Type B pancreatic cell (in vitro differentiated cells): ENCODE data around the gene CPNE4. TPM values are rescaled to one million over a fixed set of nuclear protein-coding genes. Genes with fewer than 3 reads are reported as not detected.

Experiments used
- DNase-seq: peaks from one replicate; pipeline ENCODE4 v3.0.0; 2021; ENCODE audit warnings: mixed read lengths; ENCODE audit not compliant: unreplicated experiment; ENCODE audit errors: extremely low spot score
- H3K27ac Mint-ChIP-seq: 2 replicates; pipeline ENCODE4 v1.8.0; 2021; ENCODE audit warnings: mild to moderate bottlenecking, mixed read lengths
- H3K27me3 Mint-ChIP-seq: 2 replicates; pipeline ENCODE4 v1.8.0; 2021; ENCODE audit warnings: mixed read lengths
- H3K36me3 Mint-ChIP-seq: 2 replicates; pipeline ENCODE4 v1.8.0; 2021; ENCODE audit warnings: mixed read lengths
- H3K4me1 Mint-ChIP-seq: one replicate; pipeline ENCODE4 v1.8.0; 2021; ENCODE audit warnings: mixed read lengths; ENCODE audit not compliant: unreplicated experiment
- H3K4me3 Mint-ChIP-seq: 2 replicates; pipeline ENCODE4 v1.8.0; 2021; ENCODE audit warnings: mild to moderate bottlenecking, mixed read lengths
- H3K9me3 Mint-ChIP-seq: 2 replicates; pipeline ENCODE4 v1.8.0; 2021; ENCODE audit warnings: mixed read lengths
- CTCF ChIP-seq: fragments of 200-600 bp; sonication (generic); conservative IDR thresholded peaks from 2 replicates; pipeline ENCODE4 v1.5.0; 2021; ENCODE audit warnings: antibody characterized with exemption, mild to moderate bottlenecking
- total RNA-seq: library from RNA; stranded (reverse); gene quantifications from 2 replicates; pipeline ENCODE4 v1.2.1, GENCODE V29; 2021; ENCODE audit warnings: low replicate concordance

CPNE4 gene
- total RNA-seq, 1 donor from 2014 or later: 5.2 TPM

- TF ChIP-seq CTCF: no peak
- no peak overlapping the region for H3K4me3 Mint-ChIP-seq
- no peaks in the 10 kb centered on the region for H3K36me3 Mint-ChIP-seq
- no peaks in the 10 kb centered on the region for H3K4me1 Mint-ChIP-seq
- DNase-seq: no peak
- H3K9me3 Mint-ChIP-seq: no peaks in the 10 kb centered on the region
- H3K27me3 Mint-ChIP-seq: no peaks in the 10 kb centered on the region
- no peak overlapping the region for H3K27ac Mint-ChIP-seq
Measured at GRCh38 chr3:131883711-131884407, 151.0 kb downstream of the CPNE4 start.

- no peak for DNase-seq
- H3K4me1 Mint-ChIP-seq: no peaks in the 10 kb centered on the region
- H3K4me3 Mint-ChIP-seq: no peak overlapping the region
- H3K9me3 Mint-ChIP-seq: no peaks in the 10 kb centered on the region
- no peak overlapping the region for H3K27ac Mint-ChIP-seq
- no peaks in the 10 kb centered on the region for H3K27me3 Mint-ChIP-seq
- no peaks in the 10 kb centered on the region for H3K36me3 Mint-ChIP-seq
- TF ChIP-seq CTCF: no peak
Measured at GRCh38 chr3:131883086-131883485, 151.7 kb downstream of the CPNE4 start.

- no peak for TF ChIP-seq CTCF
- Mint-ChIP-seq H3K27me3 (no peaks in the 10 kb centered on the region), H3K4me3 (no peak overlapping the region), H3K36me3 (no peaks in the 10 kb centered on the region), H3K4me1 (no peaks in the 10 kb centered on the region), H3K9me3 (no peaks in the 10 kb centered on the region), H3K27ac (no peak overlapping the region)
- no peak for DNase-seq
Measured at GRCh38 chr3:131881777-131882176, 153.0 kb downstream of the CPNE4 start.

- Mint-ChIP-seq H3K9me3 (no peaks in the 10 kb centered on the region), H3K27ac (no peak overlapping the region), H3K4me1 (no peaks in the 10 kb centered on the region), H3K36me3 (no peaks in the 10 kb centered on the region), H3K27me3 (no peaks in the 10 kb centered on the region), H3K4me3 (no peak overlapping the region)
- TF ChIP-seq CTCF: no peak
- DNase-seq: no peak
Measured at GRCh38 chr3:131880948-131881347, 153.9 kb downstream of the CPNE4 start.

GRCh38 chr3:131868203-131868602, 166.6 kb downstream of the CPNE4 start:
- Mint-ChIP-seq H3K27ac (no peak overlapping the region), H3K4me1 (no peaks in the 10 kb centered on the region), H3K9me3 (no peaks in the 10 kb centered on the region), H3K27me3 (peaks cover 9% of the 10 kb centered on the region), H3K36me3 (no peaks in the 10 kb centered on the region), H3K4me3 (no peak overlapping the region)
- DNase-seq: no peak
- no peak for TF ChIP-seq CTCF
